Measurements from ENCODE around the gene SGCG.
"Not testable (repeated sequence)": the region's sequence is repeated elsewhere in the genome, so short reads cannot be mapped to it uniquely, and the experiment has no call there.

Gene SGCG

GRCh38 chr13:23180711-23181110 is at the start of gene SGCG:
Gene SGCG, plus strand, starts transcription at chr13:23180979. Its CDS starts 22,716 bp downstream, at chr13:23203695.
- DNase-seq: no peak

- DNase-seq: no peak
Measured at GRCh38 chr13:23134542-23134941, 46.2 kb upstream of the SGCG start.

GRCh38 chr13:23140492-23140891 is 40.3 kb upstream of the SGCG start:
- DNase-seq: no peak

- DNase-seq: no peak
Measured at GRCh38 chr13:23141964-23142363, 38.8 kb upstream of the SGCG start.

- not testable (repeated sequence) for DNase-seq
Measured at GRCh38 chr13:23142607-23143006, 38.2 kb upstream of the SGCG start.

- no peak for DNase-seq
Measured at GRCh38 chr13:23144431-23144830, 36.3 kb upstream of the SGCG start.

GRCh38 chr13:23146006-23146405 is 34.8 kb upstream of the SGCG start:
- DNase-seq: no peak

GRCh38 chr13:23146811-23147625 is 33.8 kb upstream of the SGCG start:
- no peak for DNase-seq

GRCh38 chr13:23147827-23148226 is 33.0 kb upstream of the SGCG start:
- DNase-seq: no peak

- DNase-seq: no peak
Measured at GRCh38 chr13:23157781-23158180, 23.0 kb upstream of the SGCG start.

- DNase-seq: no peak
Measured at GRCh38 chr13:23159205-23159759, 21.5 kb upstream of the SGCG start.

GRCh38 chr13:23159760-23160637 is 20.8 kb upstream of the SGCG start:
- no peak for DNase-seq

- no peak for DNase-seq
Measured at GRCh38 chr13:23160638-23161480, 19.9 kb upstream of the SGCG start.

GRCh38 chr13:23161481-23161825 is 19.3 kb upstream of the SGCG start:
- DNase-seq: no peak

- no peak for DNase-seq
Measured at GRCh38 chr13:23175920-23176319, 4.9 kb upstream of the SGCG start.

GRCh38 chr13:23182142-23182541 is 1.4 kb downstream of the SGCG start:
- no peak for DNase-seq

- no peak for DNase-seq
Measured at GRCh38 chr13:23183292-23183691, 2.5 kb downstream of the SGCG start.

GRCh38 chr13:23185542-23185941 is 4.8 kb downstream of the SGCG start:
- no peak for DNase-seq

- DNase-seq: no peak
Measured at GRCh38 chr13:23201870-23202269, 21.1 kb downstream of the SGCG start.

GRCh38 chr13:23202383-23202782 is 21.6 kb downstream of the SGCG start:
- no peak for DNase-seq

- no peak for DNase-seq
Measured at GRCh38 chr13:23203516-23203915, 22.7 kb downstream of the SGCG start.

GRCh38 chr13:23205807-23206206 is 25.0 kb downstream of the SGCG start:
- DNase-seq: no peak

- no peak for DNase-seq
Measured at GRCh38 chr13:23212671-23213070, 31.9 kb downstream of the SGCG start.
